HFF-Myc (cell line): Measurements from ENCODE around the gene AK4.
"Not testable (repeated sequence)": the region's sequence is repeated elsewhere in the genome, so short reads cannot be mapped to it uniquely, and the experiment has no call there.

ENCODE experiments used
- DNase-seq: peaks from one replicate; pipeline ENCODE4 v3.0.0-alpha.2; 2011; ENCODE audit warnings: low read depth; ENCODE audit errors: extremely low read depth
- H3K4me3 ChIP-seq: replicated peaks from 2 replicates; pipeline ENCODE4 v1.5.1; 2011; ENCODE audit warnings: low read depth, mild to moderate bottlenecking, control low read depth, low read length
- TF ChIP-seq, protein P1 (sequence below): IDR thresholded peaks from 2 replicates; pipeline ENCODE4 v1.5.1; 2012; ENCODE audit warnings: mild to moderate bottlenecking, low read depth, low read length, control low read depth; ENCODE audit errors: missing control alignments

AK4 gene

DNA sequence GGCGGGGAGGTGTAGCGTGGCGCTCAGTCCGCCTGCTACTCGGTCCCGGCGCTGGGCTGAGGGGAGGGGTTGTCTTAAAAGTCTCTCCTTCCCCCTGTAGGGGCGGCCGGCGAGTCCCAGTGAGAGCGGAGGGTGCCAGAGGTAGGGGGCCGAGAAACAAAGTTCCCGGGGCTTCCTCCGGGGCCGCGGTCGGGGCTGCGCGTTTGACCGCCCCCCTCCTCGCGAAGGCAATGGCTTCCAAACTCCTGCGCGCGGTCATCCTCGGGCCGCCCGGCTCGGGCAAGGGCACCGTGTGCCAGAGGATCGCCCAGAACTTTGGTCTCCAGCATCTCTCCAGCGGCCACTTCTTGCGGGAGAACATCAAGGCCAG lies at the start of gene AK4:
Gene AK4 (plus strand): TSS at position 26 of the 370 bp plus-strand sequence. CDS start 205 bp downstream, at position 231.
- peak within 1 kb of the TSS; percentile 66 for H3K4me3 ChIP-seq
- DNase-seq, result not testable (repeated sequence)

DNA sequence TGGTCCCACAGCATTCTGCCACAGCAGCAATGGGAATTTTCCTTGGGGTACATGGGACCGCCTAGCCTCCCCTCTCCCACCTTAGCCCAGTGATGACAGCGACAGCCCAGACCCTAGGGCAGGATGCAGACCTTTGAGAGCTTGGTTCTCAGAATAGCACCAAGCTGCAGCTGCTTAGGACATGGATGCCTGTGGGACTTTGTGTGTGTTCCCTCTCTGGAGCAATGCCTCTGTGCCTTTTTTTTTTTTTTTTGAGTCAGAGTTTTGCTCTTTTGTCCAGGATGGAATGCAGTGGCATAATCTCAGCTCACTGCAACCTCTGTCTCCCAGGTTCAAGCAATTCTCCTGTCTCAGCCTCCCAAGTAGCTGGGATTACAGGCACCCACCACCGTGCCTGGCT lies 44.2 kb upstream of the AK4 start:
- DNase-seq, result no peak
- TF ChIP-seq, protein P1, sequence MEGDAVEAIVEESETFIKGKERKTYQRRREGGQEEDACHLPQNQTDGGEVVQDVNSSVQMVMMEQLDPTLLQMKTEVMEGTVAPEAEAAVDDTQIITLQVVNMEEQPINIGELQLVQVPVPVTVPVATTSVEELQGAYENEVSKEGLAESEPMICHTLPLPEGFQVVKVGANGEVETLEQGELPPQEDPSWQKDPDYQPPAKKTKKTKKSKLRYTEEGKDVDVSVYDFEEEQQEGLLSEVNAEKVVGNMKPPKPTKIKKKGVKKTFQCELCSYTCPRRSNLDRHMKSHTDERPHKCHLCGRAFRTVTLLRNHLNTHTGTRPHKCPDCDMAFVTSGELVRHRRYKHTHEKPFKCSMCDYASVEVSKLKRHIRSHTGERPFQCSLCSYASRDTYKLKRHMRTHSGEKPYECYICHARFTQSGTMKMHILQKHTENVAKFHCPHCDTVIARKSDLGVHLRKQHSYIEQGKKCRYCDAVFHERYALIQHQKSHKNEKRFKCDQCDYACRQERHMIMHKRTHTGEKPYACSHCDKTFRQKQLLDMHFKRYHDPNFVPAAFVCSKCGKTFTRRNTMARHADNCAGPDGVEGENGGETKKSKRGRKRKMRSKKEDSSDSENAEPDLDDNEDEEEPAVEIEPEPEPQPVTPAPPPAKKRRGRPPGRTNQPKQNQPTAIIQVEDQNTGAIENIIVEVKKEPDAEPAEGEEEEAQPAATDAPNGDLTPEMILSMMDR, result no peak
- H3K4me3 ChIP-seq, result no peak overlapping the region

DNA sequence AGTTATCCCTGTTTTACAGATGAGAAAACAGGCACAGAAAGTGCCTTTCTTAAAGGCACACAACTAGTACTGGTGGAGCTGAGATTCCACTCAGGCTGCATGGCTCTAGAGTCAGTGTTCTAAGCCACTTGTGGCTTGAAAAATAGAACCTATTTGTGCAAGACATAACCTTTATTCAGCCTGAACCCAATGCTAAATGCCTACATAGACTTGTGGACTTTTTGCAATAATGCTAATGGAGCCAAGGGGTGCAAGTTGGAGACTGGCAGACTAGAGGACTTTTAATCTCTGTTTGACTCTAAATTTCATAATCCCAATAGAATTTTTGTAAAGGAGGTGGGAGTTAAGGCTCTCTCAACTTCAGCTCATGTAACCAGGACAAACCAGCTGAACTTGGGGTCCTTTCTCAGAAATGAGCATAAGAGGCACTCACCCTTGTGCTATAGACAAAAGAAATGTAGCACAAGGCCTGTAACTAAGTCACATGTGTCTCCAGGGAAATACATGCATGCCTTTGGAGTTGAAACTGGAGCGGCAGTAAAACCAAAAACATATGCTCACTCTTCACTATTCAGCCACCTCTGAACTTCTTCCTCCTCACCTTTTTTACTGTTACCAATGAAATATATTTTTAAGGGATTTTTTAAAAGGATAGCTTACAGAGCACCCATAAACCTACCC lies 43.0 kb upstream of the AK4 start:
- no peak for DNase-seq
- TF ChIP-seq, protein P1, result no peak
- no peak overlapping the region for H3K4me3 ChIP-seq

DNA sequence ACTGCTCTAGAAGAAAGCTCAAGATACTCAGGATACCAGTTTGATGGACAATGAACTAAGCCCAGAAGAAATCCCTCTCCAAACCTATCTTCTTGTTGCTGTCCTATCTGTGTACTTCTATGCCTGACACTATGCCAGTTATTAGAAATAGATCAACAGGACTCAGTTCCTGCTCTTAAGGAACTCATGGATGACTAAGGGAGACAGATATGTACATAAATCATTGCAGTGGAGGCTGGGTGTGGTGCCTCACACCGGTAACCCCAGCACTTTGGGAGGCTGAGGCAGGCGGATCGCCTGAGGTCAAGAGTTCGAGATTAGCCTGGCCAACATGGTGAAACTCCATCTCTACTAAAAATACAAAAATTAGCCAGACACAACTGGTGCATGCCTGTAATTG lies 42.4 kb upstream of the AK4 start:
- no peak overlapping the region for H3K4me3 ChIP-seq
- TF ChIP-seq, protein P1, result no peak
- no peak for DNase-seq

DNA sequence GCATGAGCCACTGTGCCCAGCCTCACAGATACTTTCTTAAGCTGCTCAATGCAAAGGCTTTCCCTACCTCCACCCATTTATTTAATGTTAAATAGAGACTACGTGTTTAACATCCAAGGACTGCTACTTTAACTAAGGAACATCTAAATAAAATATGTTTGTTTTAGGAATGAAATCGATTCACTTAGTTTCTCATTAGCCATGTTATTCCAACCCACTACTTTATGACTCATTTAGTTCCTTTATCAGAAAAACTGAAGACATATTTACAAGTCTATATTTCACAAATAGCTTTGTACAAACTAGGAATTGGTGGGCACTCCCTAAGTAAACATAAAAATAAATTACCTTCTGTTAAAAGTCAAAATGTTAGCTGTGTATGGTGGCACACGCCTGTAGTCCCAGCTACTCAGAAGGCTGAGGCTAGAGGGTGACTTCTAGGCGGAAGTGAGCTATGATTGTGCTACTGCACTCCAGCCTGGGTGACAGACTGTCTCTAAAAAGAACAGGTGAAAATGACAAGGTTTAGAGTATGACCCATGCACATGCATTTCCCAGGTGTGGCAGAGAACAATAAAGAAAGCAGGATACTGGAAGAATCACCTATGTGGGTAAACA lies 39.9 kb upstream of the AK4 start:
- TF ChIP-seq, protein P1, result no peak
- DNase-seq, result no peak
- no peak overlapping the region for H3K4me3 ChIP-seq

DNA sequence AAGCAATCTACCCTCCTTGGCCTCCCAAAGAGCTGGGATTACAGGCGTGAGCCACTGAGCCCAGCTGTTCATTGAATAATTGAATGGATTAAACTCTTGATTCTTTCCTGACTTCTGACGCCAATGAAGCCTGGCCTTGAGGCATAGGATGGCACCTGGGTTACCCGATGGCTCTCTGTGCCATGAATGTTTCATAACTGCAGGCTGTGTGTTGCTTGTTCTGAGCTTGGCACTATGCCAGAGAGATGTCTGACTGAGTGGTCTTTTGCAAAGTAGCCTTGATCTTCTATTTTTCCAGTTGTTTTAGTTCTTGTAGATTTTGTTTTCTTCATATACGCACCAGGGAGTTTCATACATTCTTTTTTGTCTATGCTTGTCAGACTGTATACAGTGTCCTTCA lies 38.5 kb upstream of the AK4 start:
- DNase-seq, result no peak
- TF ChIP-seq, protein P1, result no peak
- H3K4me3 ChIP-seq, result no peak overlapping the region

DNA sequence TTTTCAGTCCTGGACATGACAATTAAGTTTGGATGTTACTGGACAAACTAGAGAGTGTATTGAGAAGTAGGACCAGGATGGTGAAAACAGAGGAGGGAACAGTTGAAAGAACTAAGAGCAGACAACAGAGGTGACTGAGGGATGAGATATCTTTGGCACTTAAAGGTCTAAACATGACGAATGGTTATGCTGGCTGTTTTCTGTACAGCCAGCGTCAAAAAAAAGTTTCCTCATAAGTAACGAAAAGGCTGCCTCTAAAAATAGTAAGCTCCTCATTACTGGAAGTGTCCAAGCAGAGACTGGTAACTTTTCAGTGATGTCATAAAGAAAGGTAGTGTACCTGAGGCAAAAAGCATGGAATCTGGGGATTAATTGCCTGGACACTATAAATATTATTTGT lies 35.2 kb upstream of the AK4 start:
- TF ChIP-seq, protein P1, result no peak
- no peak overlapping the region for H3K4me3 ChIP-seq
- no peak for DNase-seq
